Measurements from ENCODE around the gene STX4. TPM values are rescaled to one million over a fixed set of nuclear protein-coding genes. Genes with fewer than 3 reads are reported as not detected.

Gene STX4
- polyA plus RNA-seq, 2 of the 4 experiments (the other 2 are of a cell fraction), result 39.7 to 73.9 TPM

GRCh38 chr16:31081428-31082351 is 48.3 kb downstream of the STX4 start:
- no peak for TF ChIP-seq GATA3 (IDR thresholded peaks at IDR 0.05; ENCODE audit: borderline replicate concordance)
- no peak for TF ChIP-seq TP53 (CRISPR knock-in tag; IDR thresholded peaks at IDR 0.05)
- TF ChIP-seq POLR2A (IDR thresholded peaks at IDR 0.05; ENCODE audit: low read length), result no peak
- no peak for TF ChIP-seq ESRRA (IDR thresholded peaks at IDR 0.05; ENCODE audit: borderline replicate concordance, low read length)
- TF ChIP-seq JUNB (IDR thresholded peaks at IDR 0.05), result no peak
- no peak for TF ChIP-seq CBX2 (IDR thresholded peaks at IDR 0.05; ENCODE audit: borderline replicate concordance, low read depth)
- no peak for TF ChIP-seq MAX (IDR thresholded peaks at IDR 0.05)
- TF ChIP-seq BHLHE40 (IDR thresholded peaks at IDR 0.05; ENCODE audit: low read depth, low read length), result no peak
- no peak for TF ChIP-seq E2F6 (IDR thresholded peaks at IDR 0.05; ENCODE audit: borderline replicate concordance, low read depth)
- no peak for TF ChIP-seq CTCF (IDR thresholded peaks at IDR 0.05)
- TF ChIP-seq HOXB5 (CRISPR knock-in tag; IDR thresholded peaks at IDR 0.05), result no peak
- TF ChIP-seq ZC3H11A (IDR thresholded peaks at IDR 0.05), result no peak
- TF ChIP-seq KDM1A (IDR thresholded peaks at IDR 0.05; ENCODE audit: low read depth), result no peak
- TF ChIP-seq EP300 (IDR thresholded peaks at IDR 0.05), result no peak
- TF ChIP-seq EHF (CRISPR knock-in tag; IDR thresholded peaks at IDR 0.05), result no peak
- TF ChIP-seq RCOR1 (IDR thresholded peaks at IDR 0.05; ENCODE audit: low read depth, low read length), result no peak
- ATAC-seq (no peak), FAIRE-seq (no peak), DNase-seq (ENCODE audit: low read depth in 1 of 2, low spot score in 1 of 2) (no peak)
- Histone ChIP-seq H3K9me3 (no peaks in the 10 kb centered on the region), H3K27ac (no peak overlapping the region), H3K4me2 (no peak overlapping the region), H3K4me3 (no peak overlapping the region), H3K4me1 (no peaks in the 10 kb centered on the region)
- WGBS (ENCODE audit: missing lambda C conversion rate), result 82% methylated on average over 18 of the region's 26 CpGs
- ChIA-PET POLR2A (interaction anchor here (1.0 kb wide), 1 partner anchor 60 kb away, joined by 3 read pairs; no protein-coding TSS in a partner anchor), CTCF (no interaction called here)

GRCh38 chr16:31082368-31083045 is 49.1 kb downstream of the STX4 start:
- 84% methylated on average over 12 of the region's 14 CpGs for WGBS (ENCODE audit: missing lambda C conversion rate)
- no peaks in the 10 kb centered on the region for H3K9me3 ChIP-seq
- DNase-seq (ENCODE audit: low read depth in 1 of 2, low spot score in 1 of 2) (no peak), FAIRE-seq (no peak), ATAC-seq (peak in 1 of 2 experiments; percentile 16; a peak in 3 of 6 replicates)
- no peak for TF ChIP-seq CHD4 (IDR thresholded peaks at IDR 0.05; ENCODE audit: borderline replicate concordance)
- no peak for TF ChIP-seq EHMT2 (IDR thresholded peaks at IDR 0.05; ENCODE audit: low read depth)
- TF ChIP-seq MAX (IDR thresholded peaks at IDR 0.05), result no peak
- ChIA-PET CTCF (interaction anchor here (0.8 to 3.8 kb wide), 2 partner anchors 12 to 98 kb away, joined by 3 to 17 read pairs; partner anchors contain the start of gene HSD3B7), POLR2A (interaction anchor here (0.6 kb wide), 1 partner anchor 9 kb away, joined by 3 read pairs; the partner anchor contains the start of gene ZNF668)
- no peak overlapping the region for H3K4me3 ChIP-seq
- no peak overlapping the region for H3K27ac ChIP-seq
- no peak overlapping the region for H3K4me2 ChIP-seq
- no peaks in the 10 kb centered on the region for H3K4me1 ChIP-seq

- no peak for FAIRE-seq
- ATAC-seq, result no peak
- WGBS (ENCODE audit: missing lambda C conversion rate), result 83% methylated on average over 9 of the region's 9 CpGs
- TF ChIP-seq JUN (IDR thresholded peaks at IDR 0.05) (0 out of 5 replicates have a peak, but pooled peaks of 1 of the 2 experiments have one; percentile 13), ATOH8 (CRISPR knock-in tag; IDR thresholded peaks at IDR 0.05; ENCODE audit: low read depth) (no peak)
- ChIA-PET CTCF (interaction anchor here (0.8 to 3.8 kb wide), 2 partner anchors 13 to 98 kb away, joined by 3 to 17 read pairs; partner anchors contain the start of gene HSD3B7), POLR2A (interaction anchor here (0.6 kb wide), 1 partner anchor 10 kb away, joined by 3 read pairs; the partner anchor contains the start of gene ZNF668)
- H3K4me2 ChIP-seq, result no peak overlapping the region
- DNase-seq (ENCODE audit: low read depth in 1 of 2, low spot score in 1 of 2), result no peak
- H3K27ac ChIP-seq, result no peak overlapping the region
- no peak overlapping the region for H3K4me3 ChIP-seq
- H3K4me1 ChIP-seq, result no peaks in the 10 kb centered on the region
- H3K9me3 ChIP-seq, result no peaks in the 10 kb centered on the region
Observed at GRCh38 chr16:31083081-31083480, 49.7 kb downstream of the STX4 start.

All from A549 (cell line).